ENCODE measurements around the gene POFUT2.

Gene POFUT2

GRCh38 chr21:45320261-45321025 lies 32.7 kb upstream of the POFUT2 start:
- Histone ChIP-seq H3K27me3 (ENCODE audit: insufficient read depth, poor library complexity, severe bottlenecking) (peaks cover 2% of the 10 kb centered on the region), H3K4me3 (replicated peaks; ENCODE audit: insufficient read depth, low read length) (no peak overlapping the region), H3K27ac (replicated peaks) (no peak overlapping the region)
- TF ChIP-seq SPI1 (IDR thresholded peaks at IDR 0.05; ENCODE audit: borderline replicate concordance, low read depth) (no peak), REST (IDR thresholded peaks at IDR 0.05; ENCODE audit: insufficient replicate concordance, low read depth) (no peak), POLR2AphosphoS5 (IDR thresholded peaks at IDR 0.05; ENCODE audit: low read depth) (no peak)
- no peak for DNase-seq (ENCODE audit: low read depth in 1 of 2, low spot score in 1 of 2)

GRCh38 chr21:45319461-45320211 lies 31.9 kb upstream of the POFUT2 start:
- TF ChIP-seq SPI1 (IDR thresholded peaks at IDR 0.05; ENCODE audit: borderline replicate concordance, low read depth) (no peak), CTCF (IDR thresholded peaks at IDR 0.05; ENCODE audit: insufficient read depth, low read length) (no peak), POLR2AphosphoS5 (IDR thresholded peaks at IDR 0.05; ENCODE audit: low read depth) (no peak), GABPA (IDR thresholded peaks at IDR 0.05; ENCODE audit: low read depth) (no peak), REST (IDR thresholded peaks at IDR 0.05; ENCODE audit: insufficient replicate concordance, low read depth) (no peak)
- no peak for DNase-seq (ENCODE audit: low read depth in 1 of 2, low spot score in 1 of 2)
- peaks cover 1% of the 10 kb centered on the region for H3K27me3 ChIP-seq (ENCODE audit: insufficient read depth, poor library complexity, severe bottlenecking)
- no peak overlapping the region for H3K27ac ChIP-seq (replicated peaks)
- no peak overlapping the region for H3K4me3 ChIP-seq (replicated peaks; ENCODE audit: insufficient read depth, low read length)

- Histone ChIP-seq H3K27me3 (ENCODE audit: insufficient read depth, poor library complexity, severe bottlenecking) (peaks cover 5% of the 10 kb centered on the region), H3K27ac (replicated peaks) (no peak overlapping the region), H3K4me3 (replicated peaks; ENCODE audit: insufficient read depth, low read length) (no peak overlapping the region)
- TF ChIP-seq REST (IDR thresholded peaks at IDR 0.05; ENCODE audit: insufficient replicate concordance, low read depth) (no peak), CTCF (IDR thresholded peaks at IDR 0.05; ENCODE audit: insufficient read depth, low read length) (no peak), GABPA (IDR thresholded peaks at IDR 0.05; ENCODE audit: low read depth) (no peak)
- no peak for DNase-seq (ENCODE audit: low read depth in 1 of 2, low spot score in 1 of 2)
Measured at GRCh38 chr21:45318556-45319404, 31.1 kb upstream of the POFUT2 start.
